ENCODE results near the gene ZDHHC12. TPM values are rescaled to one million over a fixed set of nuclear protein-coding genes. Genes with fewer than 3 reads are reported as not detected.

Gene ZDHHC12
- polyA plus RNA-seq (2013, experiment 1 of 2; ENCODE audit: insufficient read length), result 13.2 TPM
- 14.0 TPM for polyA plus RNA-seq (2013, experiment 2 of 2; ENCODE audit: insufficient read length)

GRCh38 chr9:128723866-128724743 is at the start of gene ZDHHC12:
TSS of gene ZDHHC12 (minus strand) at chr9:128724127. CDS start at chr9:128724093, 34 bp downstream.
- peak; percentile 90 for DNase-seq

DNA sequence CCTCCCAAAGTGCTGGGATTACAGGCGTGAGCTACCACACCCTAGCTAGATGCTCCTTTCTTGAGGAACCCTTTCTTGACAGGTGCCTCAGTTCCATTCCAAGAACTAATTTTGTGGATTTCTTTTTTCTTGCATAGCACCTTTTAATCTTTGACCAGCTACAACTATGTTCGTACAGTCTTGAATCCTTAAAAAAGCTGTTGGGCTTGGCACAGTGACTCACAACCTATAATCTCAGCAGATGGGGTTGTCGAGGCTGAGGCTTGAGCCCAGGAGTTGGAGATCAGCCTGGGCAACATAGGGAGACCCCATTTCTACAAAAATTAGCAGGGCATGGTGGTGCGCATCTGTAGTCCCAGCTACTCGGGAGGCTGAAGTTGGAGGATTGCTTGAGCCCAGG is 49.1 kb upstream of the ZDHHC12 start:
- no peak for DNase-seq

- peak; percentile 89 for DNase-seq
Observed at GRCh38 chr9:128771745-128772519, 48.0 kb upstream of the ZDHHC12 start, which contains the start of gene ZER1. TSS of gene ZER1 (minus strand) at chr9:128771927. CDS start at chr9:128755565, 16,362 bp downstream.

- no peak for DNase-seq
Observed at GRCh38 chr9:128771094-128771721, 47.3 kb upstream of the ZDHHC12 start.

- no peak for DNase-seq
Observed at GRCh38 chr9:128770286-128771030, 46.5 kb upstream of the ZDHHC12 start.

GRCh38 chr9:128768606-128769005 is 44.7 kb upstream of the ZDHHC12 start:
- DNase-seq, result no peak

DNA sequence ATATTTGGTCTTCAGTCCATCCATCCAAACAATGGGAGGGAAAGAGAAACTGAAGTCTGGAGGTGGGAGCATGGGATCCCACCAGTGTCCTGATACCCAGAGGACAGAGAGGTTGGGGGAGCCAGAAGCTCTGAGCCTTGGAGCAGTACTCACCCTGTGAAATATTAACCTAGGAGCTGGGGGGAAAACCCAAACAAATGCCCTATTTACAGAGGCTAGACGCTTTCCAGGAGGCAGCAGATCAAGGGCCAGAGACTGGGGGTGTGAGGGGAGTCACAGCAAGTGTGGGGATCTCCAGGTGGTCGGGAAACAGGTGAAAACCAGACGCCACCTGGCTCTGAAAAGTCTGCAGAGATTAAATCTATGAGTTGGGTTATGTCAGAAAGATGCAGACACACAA is 41.6 kb upstream of the ZDHHC12 start:
- DNase-seq, result no peak

DNA sequence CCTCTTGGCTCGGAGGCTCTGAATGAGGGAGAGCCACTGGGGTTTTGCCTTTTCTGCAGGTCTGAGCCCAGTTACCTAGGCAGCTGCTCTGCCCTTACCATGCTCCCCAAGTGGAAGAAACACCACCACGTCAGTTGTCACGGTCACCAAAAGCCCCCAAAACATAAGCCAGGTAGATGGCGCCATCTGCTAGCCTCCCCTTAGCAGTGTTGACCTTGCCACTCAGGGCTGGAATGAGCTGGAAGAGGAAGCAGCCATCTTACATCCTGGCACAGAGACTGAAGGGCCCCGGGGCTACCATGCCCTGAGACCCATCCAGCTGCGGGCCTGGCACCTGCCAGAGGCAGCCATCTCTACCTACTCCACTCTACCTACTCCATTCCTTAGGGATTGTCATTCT is 40.4 kb upstream of the ZDHHC12 start:
- DNase-seq, result no peak

GRCh38 chr9:128762671-128763449 is 38.9 kb upstream of the ZDHHC12 start:
- DNase-seq, result no peak

DNA sequence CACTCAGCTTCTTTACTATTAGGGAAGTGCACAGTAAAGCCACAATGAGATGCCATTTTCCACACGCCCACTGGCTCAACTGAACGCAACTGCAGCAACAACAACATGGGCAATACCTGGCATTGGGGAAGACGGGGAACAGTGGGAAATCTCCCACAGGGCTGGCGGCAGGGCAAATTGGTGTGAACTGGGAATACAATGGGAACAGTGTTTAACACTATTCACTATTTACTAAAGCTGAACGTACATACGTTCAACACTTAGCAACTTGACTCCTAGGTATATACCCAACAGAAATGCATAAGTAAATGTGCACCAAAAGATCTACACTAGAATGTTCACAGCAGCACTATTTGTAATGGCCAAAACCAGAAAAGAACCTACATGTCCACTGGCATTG is 33.7 kb upstream of the ZDHHC12 start:
- no peak for DNase-seq

GRCh38 chr9:128753627-128754026 is 29.7 kb upstream of the ZDHHC12 start:
- DNase-seq, result no peak

DNA sequence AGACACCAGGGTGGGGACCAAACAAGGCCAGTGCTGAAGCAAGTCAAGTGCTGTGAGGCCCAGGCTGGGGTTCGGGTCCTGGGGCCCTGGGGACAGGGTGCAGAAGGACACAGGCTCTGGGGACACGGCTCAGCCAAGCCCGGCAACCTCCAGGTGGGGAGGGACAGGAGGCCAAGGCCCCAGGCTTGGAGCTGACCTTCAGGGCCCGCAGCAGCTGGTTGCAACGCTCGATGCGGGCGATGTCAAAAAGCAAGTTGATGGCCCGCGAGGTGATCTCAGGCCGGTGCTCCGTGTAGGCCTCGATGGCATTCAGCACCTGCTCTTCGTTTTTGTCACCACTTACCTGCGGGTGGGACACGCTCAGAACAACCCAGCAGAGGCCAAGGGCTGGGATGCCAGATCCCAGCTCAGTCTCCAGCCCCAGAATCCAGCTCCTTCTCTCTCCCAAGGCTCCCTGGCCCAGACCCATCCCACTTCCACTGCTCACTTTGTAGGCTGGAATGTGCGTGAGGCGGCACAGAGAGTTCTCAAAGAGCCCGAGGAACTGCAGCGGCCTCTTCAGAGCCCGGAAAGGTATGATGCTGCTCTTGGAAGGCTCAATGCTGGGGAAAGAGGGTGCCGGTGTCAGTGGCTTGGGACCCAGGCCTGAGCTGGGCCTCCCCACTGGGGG is 27.1 kb upstream of the ZDHHC12 start:
- DNase-seq, result no peak

- DNase-seq, result no peak
Observed at GRCh38 chr9:128747241-128747640, 23.3 kb upstream of the ZDHHC12 start.

DNA sequence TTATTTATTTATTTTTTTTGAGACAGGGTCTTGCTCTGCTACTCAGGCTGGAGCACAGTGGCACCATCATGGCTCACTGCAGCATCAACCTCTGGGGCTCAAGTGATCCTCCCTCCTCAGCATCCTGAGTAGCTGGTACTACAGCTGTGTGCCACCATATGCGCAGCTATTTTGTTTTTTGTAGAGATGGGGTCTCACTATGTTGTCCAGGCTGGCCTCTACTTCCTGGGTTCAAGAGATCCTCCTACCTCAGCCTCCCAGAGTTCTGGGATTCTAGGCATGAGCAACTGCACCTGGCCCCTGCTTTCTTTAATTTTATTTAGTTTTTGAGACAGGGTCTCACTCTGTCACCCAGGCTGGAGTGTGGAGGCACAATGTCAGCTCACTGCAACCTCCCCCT is 19.5 kb upstream of the ZDHHC12 start:
- DNase-seq, result no peak

GRCh38 chr9:128742401-128742800 is 18.5 kb upstream of the ZDHHC12 start:
- DNase-seq, result no peak

GRCh38 chr9:128735373-128735772 is 11.4 kb upstream of the ZDHHC12 start:
- DNase-seq, result no peak

DNA sequence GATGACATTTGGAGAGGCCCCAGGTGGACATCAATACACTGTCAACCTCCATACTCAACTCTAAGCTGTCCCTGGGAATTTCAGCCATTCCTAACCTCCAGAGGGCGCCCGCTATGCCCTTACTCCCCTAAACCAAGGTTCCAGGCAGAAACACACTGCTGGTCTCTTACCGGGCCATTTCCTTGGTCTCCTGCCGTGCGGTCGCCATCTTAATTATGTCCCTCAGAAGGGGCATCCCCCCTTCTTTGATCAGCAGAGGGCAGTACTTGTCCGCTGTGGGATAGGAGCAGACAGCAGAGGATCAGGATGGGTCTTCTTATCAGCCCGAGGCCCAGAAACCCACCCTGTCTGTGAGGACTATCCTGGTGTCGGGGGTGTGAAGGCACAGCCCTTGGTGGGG is 9.3 kb upstream of the ZDHHC12 start:
- peak; percentile 85 for DNase-seq

DNA sequence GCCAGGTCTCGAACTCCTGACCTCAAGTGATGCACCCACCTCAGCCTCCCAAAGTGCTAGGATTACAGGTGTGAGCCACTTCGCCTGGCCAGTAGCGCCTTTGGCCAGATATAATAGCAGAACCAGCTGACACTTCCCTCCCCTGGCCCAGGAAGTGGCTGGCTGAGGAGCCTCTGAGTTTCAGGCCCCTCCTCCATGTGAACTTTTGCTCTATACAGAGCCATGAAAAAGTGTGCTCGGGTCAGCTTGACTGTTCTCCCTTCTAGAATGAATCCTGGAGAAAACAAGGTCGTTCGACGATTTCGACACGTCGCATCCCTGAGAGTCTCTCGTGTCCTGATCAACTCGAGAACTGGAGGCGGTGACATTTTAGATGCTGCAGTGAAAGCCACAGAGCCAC is 8.6 kb upstream of the ZDHHC12 start:
- DNase-seq, result no peak

DNA sequence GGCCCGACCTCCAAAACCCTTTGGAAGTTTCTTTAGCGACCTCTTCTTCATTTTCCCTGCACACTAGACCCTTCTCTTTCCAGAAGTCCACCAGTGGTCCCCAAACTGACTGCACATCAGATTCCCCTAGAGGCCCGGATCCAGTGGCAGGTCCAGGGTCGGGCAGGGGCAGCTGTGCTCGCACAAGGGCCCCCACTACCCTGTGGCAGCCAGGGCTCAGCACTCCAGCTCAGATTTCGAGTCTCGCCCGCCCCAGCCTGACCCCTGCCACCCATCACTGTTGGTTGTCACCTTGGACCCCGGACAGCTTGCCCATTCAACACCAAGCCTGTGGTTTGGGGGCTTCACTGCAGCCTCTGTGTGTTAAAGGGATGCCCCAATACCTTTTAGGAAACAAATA is 7.8 kb upstream of the ZDHHC12 start:
- DNase-seq, result no peak

- DNase-seq, result no peak
Observed at GRCh38 chr9:128731093-128731492, 7.2 kb upstream of the ZDHHC12 start.

Data from fibroblast of skin of abdomen (primary cell).